Gastrocnemius medialis (tissue), 4 donors: ENCODE measurements around the gene DBNL. TPM values are rescaled to one million over a fixed set of nuclear protein-coding genes. Genes with fewer than 3 reads are reported as not detected.

Experiments used
- ATAC-seq, 2 donors: fragments of 150-250 bp; one replicate each; pipeline ENCODE4 v1.9.1; 2016
- DNase-seq, 2 donors: peaks; one replicate each; pipeline ENCODE4 v3.0.0-alpha.2; 2019
- H3K27ac ChIP-seq, 4 donors: fragments of 200-600 bp; sonication (generic); 1 replicate in 1 of 4; 2 replicates in 3 of 4; pipeline ENCODE4 v1.5.1; 2016 to 2018; ENCODE audit warnings: mild to moderate bottlenecking in 2 of 4, moderate library complexity in 1 of 4
- H3K27me3 ChIP-seq, 3 donors: fragments of 200-600 bp; sonication (generic) in 2 of 3; 1 replicate in 1 of 3; 2 replicates in 2 of 3; pipeline versions ENCODE4 v1.5.1 to v1.6.0; 2016 to 2019; ENCODE audit warnings: mild to moderate bottlenecking in 1 of 3, moderate library complexity in 1 of 3
- H3K36me3 ChIP-seq, 2 donors: fragments of 200-600 bp; sonication (generic) in 1 of 2; one replicate each; pipeline ENCODE4 v1.5.1; 2017 to 2018
- H3K4me1 ChIP-seq, 2 donors: fragments of 200-600 bp; sonication (generic) in 1 of 2; one replicate each; pipeline ENCODE4 v1.5.1; 2016 to 2017; ENCODE audit warnings: mild to moderate bottlenecking in 2 of 2
- H3K4me3 ChIP-seq, 4 donors: fragments of 200-600 bp; sonication (generic) in 3 of 4; 1 replicate in 1 of 4; 2 replicates in 3 of 4; pipeline ENCODE4 v1.5.1; 2016 to 2019; ENCODE audit warnings: mild to moderate bottlenecking in 2 of 4
- H3K9me3 ChIP-seq, 3 donors: fragments of 200-600 bp; sonication (generic) in 2 of 3; 1 replicate in 1 of 3; 2 replicates in 2 of 3; pipeline ENCODE4 v1.5.1; 2016 to 2019
- POLR2A ChIP-seq, 2 donors: fragments of 450-650 bp; IDR thresholded peaks; one replicate each; pipeline ENCODE4 v1.6.1; 2017; ENCODE audit warnings: antibody characterized with exemption in 2 of 2, mild to moderate bottlenecking in 2 of 2, moderate library complexity in 2 of 2
- in situ Hi-C, 4 donors: fragments of 200-750 bp; cut with MboI; loops; one replicate each; pipeline versions ENCODE4 v1.15.0 to v1.8.0; 2017; ENCODE audit warnings: low sequenced_read_pairs in 4 of 4
- intact Hi-C: fragments of 100-400 bp; cut with DNase I; formaldehyde crosslinking; loops from one replicate; pipeline ENCODE4 v1.15.1; 2023; ENCODE audit warnings: low total_unique reads
- total RNA-seq, 4 donors: library from RNA; depleted of rRNA; stranded (reverse); fragments of >200 nt; gene quantifications; one replicate each; pipeline versions ENCODE4 v1.1.0 to v1.2.3, GENCODE V29; 2016
- TF ChIP-seq, protein P1 (sequence below), 5 experiments: fragments of 450-650 bp in 3 of 5; fragments of 200-600 bp in 2 of 5; sonication (generic) in 2 of 5; IDR thresholded peaks in 4 of 5; conservative IDR thresholded peaks in 1 of 5; 1 replicate in 4 of 5; 2 replicates in 1 of 5; pipeline ENCODE4 v1.5.1; 2016 to 2019; ENCODE audit warnings: antibody characterized with exemption in 5 of 5, mild to moderate bottlenecking in 3 of 5, moderate library complexity in 3 of 5

Gene DBNL
- total RNA-seq, 4 donors from 2014 or later, result 48.0 to 77.2 (median 56.0) TPM

DNA sequence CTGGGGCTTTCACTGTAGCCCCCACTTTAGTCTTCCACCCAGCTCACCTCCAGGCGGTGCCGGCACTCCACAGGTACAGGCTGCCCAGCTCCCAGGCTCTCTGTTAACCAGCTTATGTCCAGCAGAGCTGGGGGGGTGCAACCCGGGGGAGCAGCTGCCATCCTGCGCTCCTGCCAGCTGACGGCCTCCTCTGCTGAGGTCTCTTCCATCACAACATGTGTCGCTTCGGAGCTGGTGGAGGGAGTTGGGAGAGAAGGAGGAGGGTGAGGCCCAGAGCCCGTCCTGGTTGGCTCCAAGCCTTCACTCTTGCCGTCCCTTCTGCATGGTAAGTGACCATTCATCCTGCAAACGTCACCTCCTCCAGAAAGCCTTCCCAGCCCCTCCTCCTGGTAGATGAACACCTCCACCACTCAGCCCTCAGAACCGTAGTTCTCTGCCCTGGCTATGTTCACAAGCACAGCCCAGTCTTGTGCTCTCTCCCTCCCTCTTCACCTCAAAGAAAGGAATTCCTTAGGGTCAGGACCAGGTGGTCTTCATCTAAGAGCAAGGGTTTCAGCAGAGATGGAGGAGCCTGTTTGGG, 36.3 kb downstream of the DBNL start:
- Histone ChIP-seq H3K36me3 (peaks cover 0 to 40% of the 10 kb centered on the region in 2 donors), H3K27me3 (no peaks in the 10 kb centered on the region), H3K9me3 (no peaks in the 10 kb centered on the region), H3K4me1 (peaks cover 37 to 44% of the 10 kb centered on the region in 2 donors), H3K4me3 (peak overlapping the region in 2 of 4 donors; percentile 80 to 97), H3K27ac (peak overlapping the region; percentile 90 to 96 (median 94))
- TF ChIP-seq, protein P1, sequence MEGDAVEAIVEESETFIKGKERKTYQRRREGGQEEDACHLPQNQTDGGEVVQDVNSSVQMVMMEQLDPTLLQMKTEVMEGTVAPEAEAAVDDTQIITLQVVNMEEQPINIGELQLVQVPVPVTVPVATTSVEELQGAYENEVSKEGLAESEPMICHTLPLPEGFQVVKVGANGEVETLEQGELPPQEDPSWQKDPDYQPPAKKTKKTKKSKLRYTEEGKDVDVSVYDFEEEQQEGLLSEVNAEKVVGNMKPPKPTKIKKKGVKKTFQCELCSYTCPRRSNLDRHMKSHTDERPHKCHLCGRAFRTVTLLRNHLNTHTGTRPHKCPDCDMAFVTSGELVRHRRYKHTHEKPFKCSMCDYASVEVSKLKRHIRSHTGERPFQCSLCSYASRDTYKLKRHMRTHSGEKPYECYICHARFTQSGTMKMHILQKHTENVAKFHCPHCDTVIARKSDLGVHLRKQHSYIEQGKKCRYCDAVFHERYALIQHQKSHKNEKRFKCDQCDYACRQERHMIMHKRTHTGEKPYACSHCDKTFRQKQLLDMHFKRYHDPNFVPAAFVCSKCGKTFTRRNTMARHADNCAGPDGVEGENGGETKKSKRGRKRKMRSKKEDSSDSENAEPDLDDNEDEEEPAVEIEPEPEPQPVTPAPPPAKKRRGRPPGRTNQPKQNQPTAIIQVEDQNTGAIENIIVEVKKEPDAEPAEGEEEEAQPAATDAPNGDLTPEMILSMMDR (IDR thresholded peaks at IDR 0.05 in 4 of 5, conservative IDR thresholded peaks at IDR 0.05 in 1 of 5), result no peak
- no peak for TF ChIP-seq POLR2A (IDR thresholded peaks at IDR 0.05)
- in situ Hi-C loops, result no loop called here
- ATAC-seq (no peak), DNase-seq (peak in 1 of 2 donors; percentile 29)
- intact Hi-C loops, result loop anchor here (5.0 kb wide), 1 partner anchor 242 kb away; no protein-coding TSS in a partner anchor

DNA sequence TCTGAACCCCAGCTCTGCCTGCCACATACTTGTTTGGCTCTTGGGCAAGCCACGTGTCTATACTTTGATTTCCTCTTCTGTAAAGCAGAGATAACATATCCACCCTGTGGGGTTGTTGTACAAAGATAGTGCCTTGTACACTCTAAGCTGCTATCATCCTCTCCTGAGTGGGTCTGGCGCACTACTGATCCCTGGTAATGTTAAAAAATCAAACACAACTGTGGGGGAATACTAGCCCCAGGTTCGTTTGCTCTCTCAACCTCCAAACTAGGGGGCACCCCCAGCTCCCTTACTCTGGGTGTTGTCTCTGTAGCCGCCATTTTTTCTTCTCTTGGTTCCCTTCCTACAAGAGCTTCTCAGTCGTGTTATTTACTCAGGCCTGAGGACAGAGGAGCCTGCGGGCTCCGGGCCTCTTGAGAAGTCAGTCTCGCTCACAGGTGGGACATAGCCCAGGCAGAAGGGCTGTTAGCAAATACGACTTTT, 36.8 kb downstream of the DBNL start:
- peaks cover 37 to 44% of the 10 kb centered on the region in 2 donors for H3K4me1 ChIP-seq

DNA sequence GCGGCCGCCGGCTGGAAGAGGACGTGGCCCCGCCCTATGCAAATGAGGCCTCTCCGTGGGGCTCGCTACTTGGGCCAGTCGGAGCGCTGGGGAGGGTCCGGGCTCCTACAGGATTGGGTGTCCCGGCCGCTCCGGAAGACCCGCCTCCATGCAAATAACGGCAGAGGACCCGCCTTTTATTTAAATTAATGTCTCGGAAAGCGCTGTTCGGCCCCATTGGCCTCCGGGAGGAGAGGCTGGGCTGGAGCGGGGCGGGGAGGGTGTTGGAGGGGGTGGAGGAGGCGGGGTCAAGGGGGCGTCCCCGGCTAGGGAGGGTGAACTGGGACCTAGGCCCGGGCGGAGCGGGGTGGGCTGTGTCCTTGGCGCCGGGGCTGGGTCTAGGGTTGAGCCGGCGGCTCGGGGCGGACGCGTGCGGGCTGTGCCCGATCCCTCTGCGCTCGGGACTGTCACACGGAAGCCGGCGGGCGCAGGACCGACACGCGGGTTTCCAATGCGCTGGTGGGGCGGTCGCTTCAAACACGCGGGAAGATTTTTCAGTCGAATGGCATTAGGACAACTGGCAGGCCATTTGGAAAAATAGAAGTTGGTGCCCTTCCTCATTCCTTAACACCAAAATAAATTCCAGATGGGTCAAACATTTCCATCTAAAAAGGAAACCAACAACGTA, 38.2 kb downstream of the DBNL start:
- intact Hi-C loops, result loop anchor here (1.0 to 5.0 kb wide), 6 partner anchors 18 to 500 kb away; partner anchors contain the start of genes PGAM2, POLD2, TMED4 and YKT6
- in situ Hi-C loops, result no loop called here
- ATAC-seq (peak; percentile 89 to 92), DNase-seq (peak; percentile 99)
- peaks cover 0 to 22% of the 10 kb centered on the region in 2 donors for H3K36me3 ChIP-seq
- TF ChIP-seq, protein P1 (IDR thresholded peaks at IDR 0.05 in 4 of 5, conservative IDR thresholded peaks at IDR 0.05 in 1 of 5), result no peak
- TF ChIP-seq POLR2A (IDR thresholded peaks at IDR 0.05), result peak; percentile 63 to 80
- H3K27me3 ChIP-seq, result no peaks in the 10 kb centered on the region
- H3K4me1 ChIP-seq, result peaks cover 40 to 41% of the 10 kb centered on the region in 2 donors
- H3K4me3 ChIP-seq, result peak overlapping the region; percentile 60 to 98 (median 83)
- H3K27ac ChIP-seq, result peak overlapping the region; percentile 90 to 96 (median 94)
- H3K9me3 ChIP-seq, result no peaks in the 10 kb centered on the region

More for the DNA sequence above, 36.8 kb downstream of the DBNL start:
- peak overlapping the region; percentile 80 to 98 (median 92) for H3K4me3 ChIP-seq
- no peaks in the 10 kb centered on the region for H3K9me3 ChIP-seq
- no peak for DNase-seq
- in situ Hi-C loops (no loop called here), intact Hi-C loops (loop anchor here (5.0 kb wide), 1 partner anchor 241 kb away; no protein-coding TSS in a partner anchor)
- ATAC-seq, result no peak
- peaks cover 0 to 35% of the 10 kb centered on the region in 2 donors for H3K36me3 ChIP-seq
- TF ChIP-seq POLR2A (IDR thresholded peaks at IDR 0.05), result no peak
- TF ChIP-seq, protein P1 (IDR thresholded peaks at IDR 0.05 in 4 of 5, conservative IDR thresholded peaks at IDR 0.05 in 1 of 5), result no peak
- no peaks in the 10 kb centered on the region for H3K27me3 ChIP-seq
- peak overlapping the region; percentile 90 to 96 (median 94) for H3K27ac ChIP-seq

DNA sequence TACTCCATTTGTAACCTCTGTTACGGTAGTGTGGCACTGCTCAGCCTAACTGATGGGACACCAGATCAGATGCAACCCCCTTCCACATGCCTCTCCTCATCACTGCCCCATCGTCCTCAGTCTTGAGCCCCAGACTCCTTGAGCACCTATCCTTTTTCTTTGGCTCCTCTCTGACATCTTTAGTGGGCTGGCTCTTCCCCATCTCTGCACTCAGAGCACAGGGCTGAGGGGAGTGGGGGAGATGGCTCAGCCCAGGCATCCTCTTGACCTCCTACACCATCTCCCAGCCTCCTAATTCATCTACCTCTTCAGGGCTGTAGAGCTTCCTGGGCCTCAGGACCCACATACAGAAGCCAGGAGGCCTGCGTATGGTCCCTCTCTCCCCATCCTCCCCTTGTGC, 39.3 kb downstream of the DBNL start:
- Histone ChIP-seq H3K4me1 (peaks cover 39 to 42% of the 10 kb centered on the region in 2 donors), H3K36me3 (peaks cover 0 to 15% of the 10 kb centered on the region in 2 donors), H3K9me3 (no peaks in the 10 kb centered on the region), H3K4me3 (no peak overlapping the region), H3K27ac (peak overlapping the region in 3 of 4 donors; percentile 90 to 93 (median 92)), H3K27me3 (no peaks in the 10 kb centered on the region)
- ATAC-seq (no peak), DNase-seq (no peak)
- intact Hi-C loops (loop anchor here (1.0 to 5.0 kb wide), 4 partner anchors 19 to 499 kb away; partner anchors contain the start of genes PGAM2 and TMED4), in situ Hi-C loops (no loop called here)
- TF ChIP-seq, protein P1 (IDR thresholded peaks at IDR 0.05 in 4 of 5, conservative IDR thresholded peaks at IDR 0.05 in 1 of 5), result no peak
